GM23338 (cell line): ENCODE measurements around the gene COL1A2. TPM values are rescaled to one million over a fixed set of nuclear protein-coding genes. Genes with fewer than 3 reads are reported as not detected.

Experiments used
- ATAC-seq: fragments of 200-7000 bp; cut with Tn5 transposase; 3 replicates; pipeline ENCODE4 v1.9.1; 2020
- DNase-seq: peaks from one replicate; pipeline ENCODE4 v3.0.0-alpha.2; 2015; ENCODE audit warnings: low spot score
- H2AFZ ChIP-seq: fragments of 200-600 bp; sonication (generic); 2 replicates; pipeline ENCODE4 v1.8.0; 2016; ENCODE audit warnings: antibody characterized with exemption, mild to moderate bottlenecking, moderate library complexity
- H3F3A ChIP-seq: fragments of 200-600 bp; sonication (generic); replicated peaks from 2 replicates; pipeline ENCODE4 v1.8.0; 2017; ENCODE audit warnings: antibody characterized with exemption, mixed run types, low read depth
- H3K27ac ChIP-seq: fragments of 200-600 bp; sonication (generic); 2 replicates; pipeline ENCODE4 v1.6.1; 2016; ENCODE audit warnings: low read depth
- H3K27me3 ChIP-seq: fragments of 200-600 bp; sonication (generic); 2 replicates; pipeline ENCODE4 v1.8.0; 2016; ENCODE audit warnings: mild to moderate bottlenecking, mixed run types, moderate library complexity; ENCODE audit not compliant: insufficient read depth
- H3K36me3 ChIP-seq: fragments of 200-600 bp; sonication (generic); 2 replicates; pipeline ENCODE4 v1.8.0; 2016; ENCODE audit warnings: mild to moderate bottlenecking; ENCODE audit not compliant: insufficient read depth
- H3K4me1 ChIP-seq: fragments of 200-600 bp; sonication (generic); 2 replicates; pipeline ENCODE4 v1.8.0; 2016; ENCODE audit warnings: mild to moderate bottlenecking, moderate library complexity; ENCODE audit not compliant: insufficient read depth
- H3K4me2 ChIP-seq: fragments of 200-600 bp; sonication (generic); 2 replicates; pipeline ENCODE4 v1.7.1; 2017; ENCODE audit warnings: mixed run types
- H3K4me3 ChIP-seq: fragments of 200-600 bp; sonication (generic); 2 replicates; pipeline ENCODE4 v1.6.1; 2016; ENCODE audit warnings: mixed run types
- H3K79me2 ChIP-seq: fragments of 200-600 bp; sonication (generic); replicated peaks from 2 replicates; pipeline ENCODE4 v1.8.0; 2017; ENCODE audit warnings: mild to moderate bottlenecking; ENCODE audit not compliant: insufficient read depth
- H3K9me2 ChIP-seq: fragments of 200-600 bp; sonication (generic); 2 replicates; pipeline ENCODE4 v1.8.0; 2017; ENCODE audit not compliant: insufficient read depth
- H4K20me1 ChIP-seq: fragments of 200-600 bp; sonication (generic); replicated peaks from 2 replicates; pipeline ENCODE4 v1.8.0; 2017; ENCODE audit warnings: mild to moderate bottlenecking; ENCODE audit not compliant: insufficient read depth
- H3K27ac Mint-ChIP-seq: 2 replicates; pipeline ENCODE4 v1.8.0; 2020; ENCODE audit warnings: inconsistent platforms, mild to moderate bottlenecking, moderate library complexity, mixed read lengths
- H3K27me3 Mint-ChIP-seq: 3 replicates; pipeline ENCODE4 v1.8.0; 2022; ENCODE audit warnings: low read depth, mild to moderate bottlenecking, moderate library complexity, mixed read lengths, inconsistent platforms; ENCODE audit not compliant: insufficient read depth, poor library complexity
- H3K36me3 Mint-ChIP-seq: 3 replicates; pipeline ENCODE4 v1.8.0; 2021; ENCODE audit warnings: low read depth, mild to moderate bottlenecking, inconsistent platforms, moderate library complexity, mixed read lengths
- H3K4me1 Mint-ChIP-seq: 3 replicates; pipeline ENCODE4 v1.8.0; 2020; ENCODE audit warnings: mild to moderate bottlenecking, inconsistent platforms, mixed read lengths
- H3K4me3 Mint-ChIP-seq: 3 replicates; pipeline ENCODE4 v1.8.0; 2021; ENCODE audit warnings: moderate library complexity, mild to moderate bottlenecking, inconsistent platforms, mixed read lengths
- H3K9me3 Mint-ChIP-seq: 3 replicates; pipeline ENCODE4 v1.8.0; 2020; ENCODE audit warnings: moderate library complexity, mild to moderate bottlenecking, inconsistent platforms, mixed read lengths
- CREB1 ChIP-seq: fragments of 250-450 bp; sonication (Bioruptor Pico); IDR thresholded peaks from 2 replicates; pipeline ENCODE4 v1.5.0; 2020; ENCODE audit warnings: low read depth, mild to moderate bottlenecking, moderate library complexity
- CTCF ChIP-seq, 2 experiments: fragments of 200-600 bp in 1 of 2; sonication (generic) in 1 of 2; conservative IDR thresholded peaks; 2 replicates each; pipeline versions ENCODE4 v1.5.1 to v1.6.1; 2016 to 2017; ENCODE audit warnings: antibody characterized with exemption in 2 of 2, low read depth in 2 of 2, mild to moderate bottlenecking in 2 of 2, moderate library complexity in 1 of 2
- EZH2 ChIP-seq: fragments of 200-600 bp; sonication (generic); IDR thresholded peaks from one replicate; pipeline ENCODE4 v1.8.0; 2017; ENCODE audit warnings: antibody characterized with exemption, mild to moderate bottlenecking, low read depth; ENCODE audit not compliant: unreplicated experiment
- EZH2phosphoT487 ChIP-seq: fragments of 200-600 bp; sonication (generic); IDR thresholded peaks from one replicate; pipeline ENCODE4 v1.8.1; 2018; ENCODE audit warnings: antibody characterized with exemption; ENCODE audit not compliant: unreplicated experiment
- JUNB ChIP-seq: IDR thresholded peaks from one replicate; pipeline ENCODE4 v1.6.1; 2016; ENCODE audit warnings: antibody characterized with exemption; ENCODE audit not compliant: unreplicated experiment
- NANOG ChIP-seq: IDR thresholded peaks from 2 replicates; pipeline ENCODE4 v1.6.1; 2016; ENCODE audit warnings: antibody characterized with exemption, borderline replicate concordance
- POLR2AphosphoS5 ChIP-seq: IDR thresholded peaks from 2 replicates; pipeline ENCODE4 v1.6.1; 2016; ENCODE audit warnings: antibody characterized with exemption, low read depth
- STAT1 ChIP-seq: IDR thresholded peaks from one replicate; pipeline ENCODE4 v1.6.1; 2016; ENCODE audit warnings: antibody characterized with exemption; ENCODE audit not compliant: unreplicated experiment
- ZNF114 ChIP-seq: fragments of 250-450 bp; sonication (Bioruptor Pico); IDR thresholded peaks from 2 replicates; pipeline ENCODE4 v1.5.0; 2020; ENCODE audit warnings: mild to moderate bottlenecking, moderate library complexity
- polyA plus RNA-seq: library from polyadenylated mRNA; unstranded; fragments of >200 nt; fragmentation: Nextera tagmentation; extraction: Ambion mirVana; gene quantifications from 2 replicates; pipeline ENCODE4 v1.2.1, GENCODE V29; 2016
- total RNA-seq: library from RNA; depleted of rRNA; stranded (reverse); fragments of >200 nt; shearing (Covaris generic); gene quantifications from 2 replicates; pipeline ENCODE4 v1.2.3, GENCODE V29; 2014
- TF ChIP-seq, protein P1 (sequence below): IDR thresholded peaks from 2 replicates; pipeline ENCODE4 v1.6.1; 2016; ENCODE audit warnings: antibody characterized with exemption
- TF ChIP-seq, protein P2 (sequence below): fragments of 250-450 bp; sonication (Bioruptor Pico); IDR thresholded peaks from 2 replicates; pipeline ENCODE4 v1.5.0; 2020; ENCODE audit warnings: mild to moderate bottlenecking, moderate library complexity

COL1A2 gene
- total and polyA plus RNA-seq, 2 experiments from 2014 or later: 32.0 to 67.0 TPM

DNA sequence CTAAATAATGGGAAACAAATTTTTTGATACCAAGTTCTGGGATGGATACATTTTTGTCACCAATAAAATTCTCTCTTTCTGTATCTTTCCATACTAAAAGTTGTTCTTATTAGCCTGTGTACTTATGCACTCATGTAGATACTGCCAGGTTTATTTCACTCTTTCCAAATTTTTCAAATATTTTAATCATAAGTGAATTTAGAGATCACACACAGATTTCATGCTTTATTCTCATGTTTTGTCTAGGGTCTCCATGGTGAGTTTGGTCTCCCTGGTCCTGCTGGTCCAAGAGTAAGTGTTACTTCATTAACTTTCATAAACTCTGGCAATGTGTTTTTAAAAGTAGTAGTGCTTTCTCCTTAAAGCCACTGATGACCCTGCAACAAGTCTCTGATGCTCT lies 20.3 kb downstream of the COL1A2 start:
- Mint-ChIP-seq H3K9me3 (no peaks in the 10 kb centered on the region), H3K4me3 (no peak overlapping the region), H3K36me3 (peaks cover 40% of the 10 kb centered on the region), H3K27me3 (no peaks in the 10 kb centered on the region), H3K4me1 (peaks cover 10% of the 10 kb centered on the region; the same call in 2 of the 3 replicates), H3K27ac (no peak overlapping the region)
- peaks cover 9% of the 10 kb centered on the region; the same call in 1 of the 2 replicates for H3K4me1 ChIP-seq
- no peak for TF ChIP-seq EZH2phosphoT487
- TF ChIP-seq ZNF114 (CRISPR knock-in tag): no peak
- TF ChIP-seq NANOG: no peak
- no peak for TF ChIP-seq STAT1
- no peak for TF ChIP-seq CREB1 (CRISPR knock-in tag)
- TF ChIP-seq, protein P1, sequence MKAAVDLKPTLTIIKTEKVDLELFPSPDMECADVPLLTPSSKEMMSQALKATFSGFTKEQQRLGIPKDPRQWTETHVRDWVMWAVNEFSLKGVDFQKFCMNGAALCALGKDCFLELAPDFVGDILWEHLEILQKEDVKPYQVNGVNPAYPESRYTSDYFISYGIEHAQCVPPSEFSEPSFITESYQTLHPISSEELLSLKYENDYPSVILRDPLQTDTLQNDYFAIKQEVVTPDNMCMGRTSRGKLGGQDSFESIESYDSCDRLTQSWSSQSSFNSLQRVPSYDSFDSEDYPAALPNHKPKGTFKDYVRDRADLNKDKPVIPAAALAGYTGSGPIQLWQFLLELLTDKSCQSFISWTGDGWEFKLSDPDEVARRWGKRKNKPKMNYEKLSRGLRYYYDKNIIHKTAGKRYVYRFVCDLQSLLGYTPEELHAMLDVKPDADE: no peak
- TF ChIP-seq POLR2AphosphoS5: no peak
- no peak for TF ChIP-seq CTCF (conservative IDR thresholded peaks at IDR 0.05; ENCODE audit: low read depth in 2 of 2)
- TF ChIP-seq, protein P2, sequence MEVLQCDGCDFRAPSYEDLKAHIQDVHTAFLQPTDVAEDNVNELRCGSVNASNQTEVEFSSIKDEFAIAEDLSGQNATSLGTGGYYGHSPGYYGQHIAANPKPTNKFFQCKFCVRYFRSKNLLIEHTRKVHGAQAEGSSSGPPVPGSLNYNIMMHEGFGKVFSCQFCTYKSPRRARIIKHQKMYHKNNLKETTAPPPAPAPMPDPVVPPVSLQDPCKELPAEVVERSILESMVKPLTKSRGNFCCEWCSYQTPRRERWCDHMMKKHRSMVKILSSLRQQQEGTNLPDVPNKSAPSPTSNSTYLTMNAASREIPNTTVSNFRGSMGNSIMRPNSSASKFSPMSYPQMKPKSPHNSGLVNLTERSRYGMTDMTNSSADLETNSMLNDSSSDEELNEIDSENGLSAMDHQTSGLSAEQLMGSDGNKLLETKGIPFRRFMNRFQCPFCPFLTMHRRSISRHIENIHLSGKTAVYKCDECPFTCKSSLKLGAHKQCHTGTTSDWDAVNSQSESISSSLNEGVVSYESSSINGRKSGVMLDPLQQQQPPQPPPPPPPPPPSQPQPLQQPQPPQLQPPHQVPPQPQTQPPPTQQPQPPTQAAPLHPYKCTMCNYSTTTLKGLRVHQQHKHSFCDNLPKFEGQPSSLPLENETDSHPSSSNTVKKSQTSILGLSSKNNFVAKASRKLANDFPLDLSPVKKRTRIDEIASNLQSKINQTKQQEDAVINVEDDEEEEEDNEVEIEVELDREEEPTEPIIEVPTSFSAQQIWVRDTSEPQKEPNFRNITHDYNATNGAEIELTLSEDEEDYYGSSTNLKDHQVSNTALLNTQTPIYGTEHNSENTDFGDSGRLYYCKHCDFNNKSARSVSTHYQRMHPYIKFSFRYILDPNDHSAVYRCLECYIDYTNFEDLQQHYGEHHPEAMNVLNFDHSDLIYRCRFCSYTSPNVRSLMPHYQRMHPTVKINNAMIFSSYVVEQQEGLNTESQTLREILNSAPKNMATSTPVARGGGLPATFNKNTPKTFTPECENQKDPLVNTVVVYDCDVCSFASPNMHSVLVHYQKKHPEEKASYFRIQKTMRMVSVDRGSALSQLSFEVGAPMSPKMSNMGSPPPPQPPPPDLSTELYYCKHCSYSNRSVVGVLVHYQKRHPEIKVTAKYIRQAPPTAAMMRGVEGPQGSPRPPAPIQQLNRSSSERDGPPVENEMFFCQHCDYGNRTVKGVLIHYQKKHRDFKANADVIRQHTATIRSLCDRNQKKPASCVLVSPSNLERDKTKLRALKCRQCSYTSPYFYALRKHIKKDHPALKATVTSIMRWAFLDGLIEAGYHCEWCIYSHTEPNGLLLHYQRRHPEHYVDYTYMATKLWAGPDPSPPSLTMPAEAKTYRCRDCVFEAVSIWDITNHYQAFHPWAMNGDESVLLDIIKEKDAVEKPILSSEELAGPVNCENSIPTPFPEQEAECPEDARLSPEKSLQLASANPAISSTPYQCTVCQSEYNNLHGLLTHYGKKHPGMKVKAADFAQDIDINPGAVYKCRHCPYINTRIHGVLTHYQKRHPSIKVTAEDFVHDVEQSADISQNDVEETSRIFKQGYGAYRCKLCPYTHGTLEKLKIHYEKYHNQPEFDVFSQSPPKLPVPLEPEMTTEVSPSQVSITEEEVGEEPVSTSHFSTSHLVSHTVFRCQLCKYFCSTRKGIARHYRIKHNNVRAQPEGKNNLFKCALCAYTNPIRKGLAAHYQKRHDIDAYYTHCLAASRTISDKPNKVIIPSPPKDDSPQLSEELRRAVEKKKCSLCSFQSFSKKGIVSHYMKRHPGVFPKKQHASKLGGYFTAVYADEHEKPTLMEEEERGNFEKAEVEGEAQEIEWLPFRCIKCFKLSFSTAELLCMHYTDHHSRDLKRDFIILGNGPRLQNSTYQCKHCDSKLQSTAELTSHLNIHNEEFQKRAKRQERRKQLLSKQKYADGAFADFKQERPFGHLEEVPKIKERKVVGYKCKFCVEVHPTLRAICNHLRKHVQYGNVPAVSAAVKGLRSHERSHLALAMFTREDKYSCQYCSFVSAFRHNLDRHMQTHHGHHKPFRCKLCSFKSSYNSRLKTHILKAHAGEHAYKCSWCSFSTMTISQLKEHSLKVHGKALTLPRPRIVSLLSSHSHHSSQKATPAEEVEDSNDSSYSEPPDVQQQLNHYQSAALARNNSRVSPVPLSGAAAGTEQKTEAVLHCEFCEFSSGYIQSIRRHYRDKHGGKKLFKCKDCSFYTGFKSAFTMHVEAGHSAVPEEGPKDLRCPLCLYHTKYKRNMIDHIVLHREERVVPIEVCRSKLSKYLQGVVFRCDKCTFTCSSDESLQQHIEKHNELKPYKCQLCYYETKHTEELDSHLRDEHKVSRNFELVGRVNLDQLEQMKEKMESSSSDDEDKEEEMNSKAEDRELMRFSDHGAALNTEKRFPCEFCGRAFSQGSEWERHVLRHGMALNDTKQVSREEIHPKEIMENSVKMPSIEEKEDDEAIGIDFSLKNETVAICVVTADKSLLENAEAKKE (CRISPR knock-in tag): no peak
- TF ChIP-seq EZH2: no peak
- no peak for TF ChIP-seq JUNB
- no peak overlapping the region for H3K27ac ChIP-seq
- DNase-seq: no peak
- H3K27me3 ChIP-seq: no peaks in the 10 kb centered on the region
- no peak for ATAC-seq
- H3K9me2 ChIP-seq: no peaks in the 10 kb centered on the region
- no peaks in the 10 kb centered on the region for H3F3A ChIP-seq
- no peaks in the 10 kb centered on the region for H3K79me2 ChIP-seq
- H3K4me2 ChIP-seq: no peak overlapping the region
- H3K36me3 ChIP-seq: peaks cover 33% of the 10 kb centered on the region
- 0 out of 2 replicates have a peak, but pooled peaks cover 5% of the 10 kb centered on the region for H4K20me1 ChIP-seq
- no peak overlapping the region for H2AFZ ChIP-seq
- H3K4me3 ChIP-seq: no peak overlapping the region
